ENCODE results near the gene FCHSD2. TPM values are rescaled to one million over a fixed set of nuclear protein-coding genes. Genes with fewer than 3 reads are reported as not detected.

FCHSD2 gene
- total and polyA plus RNA-seq, 4 donors, result 7.6 to 18.7 (median 9.9) TPM

DNA sequence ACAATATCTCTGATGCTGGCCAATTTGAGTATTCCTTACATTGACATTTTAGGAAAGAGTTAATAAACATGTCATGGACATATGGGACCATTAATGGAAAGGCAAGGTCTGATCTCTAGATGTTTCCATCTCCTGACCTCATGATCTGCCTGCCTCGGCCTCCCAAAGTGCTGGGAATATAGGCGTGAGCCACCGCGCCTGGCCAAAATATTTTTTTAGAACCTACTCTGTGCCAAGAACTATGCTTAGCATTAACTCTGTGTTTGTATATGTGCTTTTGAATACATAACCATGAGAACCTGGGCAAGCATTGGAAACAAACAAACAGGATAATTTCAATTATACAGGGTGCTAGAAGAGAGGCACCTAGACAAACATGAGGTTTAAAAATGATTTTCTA, 204.7 kb downstream of the FCHSD2 start:
- Histone ChIP-seq H3K27ac (ENCODE audit: low read depth in 1 of 2, low read length in 2 of 2) (no peak overlapping the region), H3K27me3 (ENCODE audit: control insufficient read depth in 4 of 4, insufficient read depth in 4 of 4, low read length in 3 of 4) (no peaks in the 10 kb centered on the region), H3K9ac (ENCODE audit: low read depth in 1 of 2, low read length in 2 of 2) (no peak overlapping the region), H3K4me3 (ENCODE audit: low read depth in 1 of 3, low read length in 3 of 3) (no peak overlapping the region), H3K9me3 (ENCODE audit: control insufficient read depth in 4 of 4, low read length in 3 of 4) (no peaks in the 10 kb centered on the region), H3K4me1 (ENCODE audit: control insufficient read depth in 4 of 4, insufficient read depth in 4 of 4, low read length in 3 of 4) (peaks cover under 1 to 9% (median 4%) of the 10 kb centered on the region in 4 donors), H3K36me3 (ENCODE audit: control insufficient read depth in 4 of 4, insufficient read depth in 3 of 4, low read depth in 1 of 4, low read length in 3 of 4) (peaks cover 0 to 3% (median under 1%) of the 10 kb centered on the region in 4 donors)
- TF ChIP-seq REST (IDR thresholded peaks at IDR 0.05) (no peak), SP1 (IDR thresholded peaks at IDR 0.05) (no peak), HNF4A (conservative IDR thresholded peaks at IDR 0.05) (no peak), ZBTB33 (IDR thresholded peaks at IDR 0.05) (no peak), NR2F2 (IDR thresholded peaks at IDR 0.05) (no peak), MAX (IDR thresholded peaks at IDR 0.05) (no peak), FOXA2 (IDR thresholded peaks at IDR 0.05) (no peak), GABPA (IDR thresholded peaks at IDR 0.05 in 1 of 2, conservative IDR thresholded peaks at IDR 0.05 in 1 of 2) (no peak), RAD21 (IDR thresholded peaks at IDR 0.05) (no peak), HNF4G (IDR thresholded peaks at IDR 0.05) (no peak), FOXA1 (IDR thresholded peaks at IDR 0.05) (no peak), JUND (IDR thresholded peaks at IDR 0.05) (no peak)
- TF ChIP-seq, protein P1, sequence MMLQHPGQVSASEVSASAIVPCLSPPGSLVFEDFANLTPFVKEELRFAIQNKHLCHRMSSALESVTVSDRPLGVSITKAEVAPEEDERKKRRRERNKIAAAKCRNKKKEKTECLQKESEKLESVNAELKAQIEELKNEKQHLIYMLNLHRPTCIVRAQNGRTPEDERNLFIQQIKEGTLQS (IDR thresholded peaks at IDR 0.05), result no peak
- DNase-seq (ENCODE audit: low spot score), result no peak
- 90% methylated on average over 4 of the region's 4 CpGs for WGBS

DNA sequence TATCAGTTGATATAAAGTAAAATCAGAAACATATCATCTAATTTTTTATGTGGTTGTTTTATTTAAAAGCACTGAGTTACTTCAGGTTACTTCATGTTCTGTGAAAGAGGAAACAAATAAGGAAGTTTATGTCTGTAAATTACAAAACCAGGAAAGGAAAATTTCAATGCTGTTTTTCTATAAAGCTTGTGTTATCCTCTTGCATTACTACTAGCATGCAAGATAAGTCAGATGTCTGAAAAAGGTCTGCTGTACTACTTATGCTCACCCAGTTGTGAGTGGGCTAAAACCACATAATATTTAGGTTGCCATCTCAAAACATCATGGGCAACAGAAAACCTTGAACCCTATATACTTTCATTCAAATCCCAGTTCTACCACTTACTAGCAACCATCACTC, 206.4 kb downstream of the FCHSD2 start:
- no peaks in the 10 kb centered on the region for H3K9me3 ChIP-seq (ENCODE audit: control insufficient read depth in 4 of 4, low read length in 3 of 4)
- H3K4me3 ChIP-seq (ENCODE audit: low read depth in 1 of 3, low read length in 3 of 3), result no peak overlapping the region
- H3K27me3 ChIP-seq (ENCODE audit: control insufficient read depth in 4 of 4, insufficient read depth in 4 of 4, low read length in 3 of 4), result no peaks in the 10 kb centered on the region
- peaks cover 0 to 3% (median under 1%) of the 10 kb centered on the region in 4 donors for H3K36me3 ChIP-seq (ENCODE audit: control insufficient read depth in 4 of 4, insufficient read depth in 3 of 4, low read depth in 1 of 4, low read length in 3 of 4)
- H3K27ac ChIP-seq (ENCODE audit: low read depth in 1 of 2, low read length in 2 of 2), result no peak overlapping the region
- DNase-seq (ENCODE audit: low spot score), result no peak
- TF ChIP-seq GABPA (IDR thresholded peaks at IDR 0.05 in 1 of 2, conservative IDR thresholded peaks at IDR 0.05 in 1 of 2), result no peak
- TF ChIP-seq FOXA2 (IDR thresholded peaks at IDR 0.05), result no peak
- TF ChIP-seq YY1 (IDR thresholded peaks at IDR 0.05), result no peak
- no peak for TF ChIP-seq TAF1 (conservative IDR thresholded peaks at IDR 0.05)
- no peak for TF ChIP-seq RAD21 (IDR thresholded peaks at IDR 0.05)
- no peak for TF ChIP-seq EGR1 (IDR thresholded peaks at IDR 0.05; ENCODE audit: low read depth in 2 of 2)
- TF ChIP-seq, protein P1 (IDR thresholded peaks at IDR 0.05), result no peak
- TF ChIP-seq HNF4G (IDR thresholded peaks at IDR 0.05), result no peak
- no peak for TF ChIP-seq HNF4A (conservative IDR thresholded peaks at IDR 0.05)
- TF ChIP-seq MAX (IDR thresholded peaks at IDR 0.05), result no peak
- peaks cover 4 to 19% (median 12%) of the 10 kb centered on the region in 4 donors for H3K4me1 ChIP-seq (ENCODE audit: control insufficient read depth in 4 of 4, insufficient read depth in 4 of 4, low read length in 3 of 4)
- H3K9ac ChIP-seq (ENCODE audit: low read depth in 1 of 2, low read length in 2 of 2), result no peak overlapping the region

Data from liver (tissue), 9 donors.